GM12801 (cell line): ENCODE results near the gene LZTFL1.

Experiments used
- TF ChIP-seq, protein P1 (sequence below): IDR thresholded peaks from one replicate; pipeline ENCODE4 v1.5.1; 2011; ENCODE audit warnings: control low read depth; ENCODE audit not compliant: insufficient read length; ENCODE audit errors: extremely low read depth

Gene LZTFL1

GRCh38 chr3:45774581-45775521, 67.1 kb downstream of the LZTFL1 start:
- TF ChIP-seq, protein P1, sequence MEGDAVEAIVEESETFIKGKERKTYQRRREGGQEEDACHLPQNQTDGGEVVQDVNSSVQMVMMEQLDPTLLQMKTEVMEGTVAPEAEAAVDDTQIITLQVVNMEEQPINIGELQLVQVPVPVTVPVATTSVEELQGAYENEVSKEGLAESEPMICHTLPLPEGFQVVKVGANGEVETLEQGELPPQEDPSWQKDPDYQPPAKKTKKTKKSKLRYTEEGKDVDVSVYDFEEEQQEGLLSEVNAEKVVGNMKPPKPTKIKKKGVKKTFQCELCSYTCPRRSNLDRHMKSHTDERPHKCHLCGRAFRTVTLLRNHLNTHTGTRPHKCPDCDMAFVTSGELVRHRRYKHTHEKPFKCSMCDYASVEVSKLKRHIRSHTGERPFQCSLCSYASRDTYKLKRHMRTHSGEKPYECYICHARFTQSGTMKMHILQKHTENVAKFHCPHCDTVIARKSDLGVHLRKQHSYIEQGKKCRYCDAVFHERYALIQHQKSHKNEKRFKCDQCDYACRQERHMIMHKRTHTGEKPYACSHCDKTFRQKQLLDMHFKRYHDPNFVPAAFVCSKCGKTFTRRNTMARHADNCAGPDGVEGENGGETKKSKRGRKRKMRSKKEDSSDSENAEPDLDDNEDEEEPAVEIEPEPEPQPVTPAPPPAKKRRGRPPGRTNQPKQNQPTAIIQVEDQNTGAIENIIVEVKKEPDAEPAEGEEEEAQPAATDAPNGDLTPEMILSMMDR: no peak

DNA sequence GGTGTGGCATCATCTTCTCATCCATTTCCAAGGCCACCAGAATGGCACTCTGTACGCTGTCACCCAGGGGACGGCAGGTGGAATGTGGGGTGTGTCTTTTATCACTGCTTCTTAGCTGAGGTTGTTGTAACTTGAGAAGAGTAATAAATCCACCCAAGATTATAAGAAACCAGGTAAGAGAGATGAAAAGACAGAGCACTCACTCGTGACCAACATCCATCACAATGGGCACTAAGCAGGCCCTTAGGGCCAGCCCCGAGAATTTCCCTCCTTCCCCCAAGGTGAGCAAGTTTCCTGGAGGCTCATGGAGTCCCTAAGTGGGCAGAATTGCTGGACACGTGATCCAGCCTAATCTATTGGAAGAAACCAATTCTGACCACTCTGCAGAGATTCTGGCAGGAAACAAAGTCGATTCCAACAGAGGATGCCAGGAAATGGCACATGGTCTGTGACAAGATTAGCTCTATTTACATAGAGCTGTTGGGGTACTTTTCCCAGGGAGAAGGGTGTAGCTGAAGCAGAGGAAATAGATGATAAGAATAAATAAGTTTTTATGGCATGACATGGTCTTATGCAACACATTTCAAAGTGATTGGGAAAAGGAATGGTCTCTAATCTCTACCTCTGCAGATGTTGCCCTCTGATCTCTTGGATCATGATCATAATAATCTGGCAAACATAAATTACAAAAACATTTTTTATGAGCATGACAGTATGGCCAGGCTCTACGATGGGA, 68.0 kb downstream of the LZTFL1 start:
- TF ChIP-seq, protein P1: no peak
